Measurements from ENCODE around the gene HHAT.

Gene HHAT

DNA sequence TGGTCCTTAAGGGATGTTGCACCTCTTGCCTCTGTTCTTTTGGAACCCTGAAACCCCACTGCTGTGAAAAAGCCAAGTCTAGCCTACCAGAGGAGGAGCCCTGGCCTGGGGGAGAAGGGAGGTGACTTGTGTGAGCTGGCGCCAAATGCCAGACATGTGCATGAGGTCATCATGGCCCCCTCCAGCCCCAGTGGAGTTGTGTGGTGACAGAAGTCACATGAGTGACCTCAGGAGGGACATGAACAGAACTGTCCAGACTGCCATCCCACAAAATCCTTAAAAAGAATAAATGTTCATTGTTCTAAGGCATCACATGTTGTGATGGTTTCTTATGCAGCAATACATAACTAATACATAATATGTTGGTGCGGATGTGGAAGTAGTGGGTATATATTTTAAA, 10.8 kb downstream of the HHAT start:
- H3K4me3 ChIP-seq (ENCODE audit: low read length), result no peak overlapping the region
- TF ChIP-seq, protein P1, sequence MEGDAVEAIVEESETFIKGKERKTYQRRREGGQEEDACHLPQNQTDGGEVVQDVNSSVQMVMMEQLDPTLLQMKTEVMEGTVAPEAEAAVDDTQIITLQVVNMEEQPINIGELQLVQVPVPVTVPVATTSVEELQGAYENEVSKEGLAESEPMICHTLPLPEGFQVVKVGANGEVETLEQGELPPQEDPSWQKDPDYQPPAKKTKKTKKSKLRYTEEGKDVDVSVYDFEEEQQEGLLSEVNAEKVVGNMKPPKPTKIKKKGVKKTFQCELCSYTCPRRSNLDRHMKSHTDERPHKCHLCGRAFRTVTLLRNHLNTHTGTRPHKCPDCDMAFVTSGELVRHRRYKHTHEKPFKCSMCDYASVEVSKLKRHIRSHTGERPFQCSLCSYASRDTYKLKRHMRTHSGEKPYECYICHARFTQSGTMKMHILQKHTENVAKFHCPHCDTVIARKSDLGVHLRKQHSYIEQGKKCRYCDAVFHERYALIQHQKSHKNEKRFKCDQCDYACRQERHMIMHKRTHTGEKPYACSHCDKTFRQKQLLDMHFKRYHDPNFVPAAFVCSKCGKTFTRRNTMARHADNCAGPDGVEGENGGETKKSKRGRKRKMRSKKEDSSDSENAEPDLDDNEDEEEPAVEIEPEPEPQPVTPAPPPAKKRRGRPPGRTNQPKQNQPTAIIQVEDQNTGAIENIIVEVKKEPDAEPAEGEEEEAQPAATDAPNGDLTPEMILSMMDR (conservative IDR thresholded peaks at IDR 0.05; ENCODE audit: low read depth, low read length), result no peak
- no peak for DNase-seq (ENCODE audit: low read depth)

DNA sequence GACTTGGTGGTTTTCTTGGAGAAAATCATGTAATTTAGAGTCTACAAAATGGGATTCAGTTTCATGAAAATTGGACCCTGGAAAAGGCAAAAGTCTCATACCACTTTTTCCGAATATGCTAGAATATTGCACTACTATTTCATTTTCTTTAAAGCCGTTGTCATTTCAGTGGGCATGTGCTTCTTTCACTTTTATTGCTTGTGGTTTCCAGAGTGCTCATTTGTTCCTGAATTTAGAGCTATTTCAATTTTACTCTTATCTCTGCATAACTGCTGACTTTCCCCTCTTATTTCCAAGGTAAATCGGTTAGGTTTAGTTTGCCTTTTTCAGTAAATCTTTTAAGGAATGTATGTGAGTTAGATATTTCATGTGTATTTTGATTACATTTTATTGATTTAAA, 11.6 kb downstream of the HHAT start:
- DNase-seq (ENCODE audit: low read depth), result no peak
- no peak overlapping the region for H3K4me3 ChIP-seq (ENCODE audit: low read length)
- TF ChIP-seq, protein P1 (conservative IDR thresholded peaks at IDR 0.05; ENCODE audit: low read depth, low read length), result no peak

DNA sequence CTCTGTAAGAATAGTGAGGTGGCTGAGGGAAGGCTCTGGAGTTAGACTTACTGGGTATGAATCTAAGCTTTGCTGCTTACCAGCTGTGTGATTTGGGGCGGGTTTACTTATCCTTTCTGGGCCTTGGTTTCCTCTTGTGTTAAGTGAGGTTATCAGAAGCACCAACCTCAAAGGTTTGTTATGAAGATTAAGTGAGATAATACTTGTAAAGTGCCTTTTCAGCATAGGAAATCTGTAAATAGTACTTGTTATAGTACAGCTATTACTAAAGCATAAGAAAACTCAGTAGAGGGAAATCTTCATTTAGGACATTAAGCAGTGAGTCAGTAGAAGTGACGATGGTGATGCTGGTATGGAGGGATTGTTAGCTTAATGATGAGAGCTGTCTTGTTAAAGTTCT, 12.1 kb downstream of the HHAT start:
- no peak overlapping the region for H3K4me3 ChIP-seq (ENCODE audit: low read length)
- TF ChIP-seq, protein P1 (conservative IDR thresholded peaks at IDR 0.05; ENCODE audit: low read depth, low read length), result no peak
- no peak for DNase-seq (ENCODE audit: low read depth)

DNA sequence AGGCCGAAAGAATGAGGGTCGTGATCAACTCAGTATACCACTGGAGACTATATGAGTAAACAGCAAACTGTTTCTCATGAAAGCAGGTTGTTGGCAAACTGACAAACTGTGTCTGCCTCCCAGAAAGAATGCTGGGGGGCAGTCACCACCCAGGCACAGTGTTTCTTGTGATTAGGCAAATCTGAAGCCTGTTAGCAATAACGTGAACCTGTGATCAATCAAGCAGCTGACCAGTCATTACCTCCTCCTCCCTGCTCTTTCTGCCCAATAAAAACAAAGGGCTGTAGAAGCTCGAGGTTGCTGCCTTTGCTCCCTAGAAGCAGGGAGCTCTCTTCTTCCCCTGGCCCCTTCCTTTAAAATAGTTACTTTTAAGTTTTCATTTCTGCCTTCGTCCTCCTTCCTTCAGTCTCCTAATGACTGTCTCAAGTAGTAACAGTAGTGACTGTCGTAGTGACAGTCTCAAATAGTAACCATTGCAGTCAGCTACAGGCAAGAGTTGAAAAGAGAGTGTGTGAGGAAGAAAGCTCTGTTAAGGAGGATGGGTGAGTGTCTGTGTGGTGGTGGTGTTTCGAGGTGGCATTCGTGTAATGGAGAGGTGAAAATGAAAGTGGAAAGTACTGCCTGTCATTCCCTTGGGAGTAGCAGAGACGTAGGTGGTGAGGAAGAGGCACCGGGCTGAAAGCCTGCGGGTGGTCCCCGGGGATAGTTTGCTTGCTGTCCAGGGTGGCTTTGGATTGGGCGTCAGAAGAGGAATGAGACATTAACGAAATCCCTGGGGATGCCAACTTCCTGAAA, 14.5 kb downstream of the HHAT start:
- TF ChIP-seq, protein P1 (conservative IDR thresholded peaks at IDR 0.05; ENCODE audit: low read depth, low read length), result no peak
- H3K4me3 ChIP-seq (ENCODE audit: low read length), result no peak overlapping the region

DNA sequence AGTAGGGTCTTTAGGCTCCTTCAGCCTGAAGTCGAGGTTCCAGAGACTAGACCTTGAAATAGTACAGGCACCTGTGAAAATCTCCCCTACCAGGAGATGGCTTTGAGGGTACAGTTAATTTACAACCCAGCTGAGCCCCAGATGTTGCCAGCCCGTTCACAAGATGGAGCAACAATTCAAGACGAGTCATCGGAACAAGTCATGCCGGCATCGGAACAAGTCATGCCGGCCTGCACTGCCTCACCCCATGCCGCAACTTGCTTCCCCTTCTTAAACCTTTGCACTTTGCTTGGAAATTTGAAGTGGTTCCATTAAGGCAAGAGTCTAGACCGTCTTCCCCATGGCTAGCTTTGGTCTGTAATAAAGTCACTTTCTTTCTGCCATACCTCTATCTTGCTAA, 16.0 kb downstream of the HHAT start:
- TF ChIP-seq, protein P1 (conservative IDR thresholded peaks at IDR 0.05; ENCODE audit: low read depth, low read length), result no peak
- no peak overlapping the region for H3K4me3 ChIP-seq (ENCODE audit: low read length)
- no peak for DNase-seq (ENCODE audit: low read depth)

More for the DNA sequence above, 14.5 kb downstream of the HHAT start:
- DNase-seq (ENCODE audit: low read depth), result no peak

DNA sequence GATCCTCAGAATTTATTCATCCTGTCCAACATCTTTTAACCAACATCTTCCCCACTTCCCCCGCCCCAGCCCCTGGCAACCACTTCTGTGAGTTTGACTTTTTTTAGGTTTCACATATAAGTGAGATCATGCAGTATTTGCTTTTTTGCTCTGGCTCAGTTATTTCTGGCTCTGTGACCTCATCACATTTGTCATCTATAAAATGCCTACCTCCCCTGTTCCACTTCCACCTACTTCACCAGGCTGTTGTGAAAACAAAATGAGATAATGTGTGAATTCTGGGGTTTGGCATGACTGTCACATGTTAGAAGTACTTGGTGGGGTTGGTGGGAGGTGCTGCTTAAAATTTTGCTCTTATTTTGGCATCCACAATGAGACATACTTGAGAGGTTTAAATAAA, 18.4 kb downstream of the HHAT start:
- TF ChIP-seq, protein P1 (conservative IDR thresholded peaks at IDR 0.05; ENCODE audit: low read depth, low read length), result no peak
- H3K4me3 ChIP-seq (ENCODE audit: low read length), result no peak overlapping the region
- no peak for DNase-seq (ENCODE audit: low read depth)

DNA sequence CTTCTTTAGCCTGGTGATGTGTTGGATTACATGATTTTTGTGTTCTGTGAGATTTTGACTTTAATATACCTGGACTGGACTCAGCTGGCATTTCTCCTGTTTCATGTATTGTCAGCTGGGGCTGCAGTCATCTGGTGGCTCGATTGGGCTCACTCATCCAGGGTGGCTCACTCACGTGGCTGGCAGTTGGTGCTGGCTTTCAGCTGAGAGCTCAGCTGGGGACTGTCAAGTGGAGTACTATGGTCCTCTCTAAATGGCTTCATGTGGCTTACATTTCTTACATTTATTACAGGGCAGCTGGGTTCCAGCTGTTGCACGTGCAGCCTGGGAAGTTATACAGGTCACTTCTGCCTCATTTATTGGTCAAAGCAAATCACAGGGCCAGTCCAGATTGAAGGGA, 22.8 kb downstream of the HHAT start:
- TF ChIP-seq, protein P1 (conservative IDR thresholded peaks at IDR 0.05; ENCODE audit: low read depth, low read length), result no peak
- no peak overlapping the region for H3K4me3 ChIP-seq (ENCODE audit: low read length)
- DNase-seq (ENCODE audit: low read depth), result no peak

All from retinal pigment epithelial cell (primary cell).